HepG2 (cell line): Measurements from ENCODE around the gene IGSF21. TPM values are rescaled to one million over a fixed set of nuclear protein-coding genes. Genes with fewer than 3 reads are reported as not detected.

Experiments used
- MIER2 ChIP-seq: IDR thresholded peaks from 2 replicates; pipeline ENCODE4 v1.6.1; 2016; ENCODE audit warnings: missing biosample characterization, missing genetic modification reagents
- REXO4 ChIP-seq: sonication (generic); formaldehyde crosslinking; IDR thresholded peaks from 2 replicates; pipeline ENCODE4 v1.8.0; 2022; ENCODE audit warnings: missing genetic modification reagents, mild to moderate bottlenecking, borderline replicate concordance
- SNRNP70 ChIP-seq: fragments of 200-400 bp; formaldehyde crosslinking; IDR thresholded peaks from 2 replicates; pipeline ENCODE4 v1.6.1; 2017; ENCODE audit warnings: mild to moderate bottlenecking, low read depth, low read length, moderate library complexity
- TCF12 ChIP-seq, 2 experiments: fragments of 450-650 bp in 1 of 2; sonication (generic) in 1 of 2; formaldehyde crosslinking in 1 of 2; IDR thresholded peaks; 2 replicates each; pipeline versions ENCODE4 v1.6.1 to v1.8.0; 2017 to 2022; ENCODE audit warnings: antibody characterized with exemption in 1 of 2, mild to moderate bottlenecking in 1 of 2, missing genetic modification reagents in 1 of 2, moderate library complexity in 1 of 2
- ZNF556 ChIP-seq: sonication (generic); formaldehyde crosslinking; IDR thresholded peaks from 2 replicates; pipeline ENCODE4 v1.4.0; 2020; ENCODE audit warnings: mild to moderate bottlenecking, missing genetic modification reagents, borderline replicate concordance
- ZNF780A ChIP-seq: sonication (generic); formaldehyde crosslinking; IDR thresholded peaks from 2 replicates; pipeline ENCODE4 v1.8.0; 2022; ENCODE audit warnings: mild to moderate bottlenecking, missing genetic modification reagents, moderate library complexity
- polyA plus RNA-seq, 8 experiments: library from polyadenylated mRNA; depleted of rRNA in 3 of 8; stranded (reverse) in 7 of 8; unstranded in 1 of 8; fragments of >200 nt; fragmentation: Illumina TruSeq in 4 of 8; extraction: Trizol in 4 of 8; gene quantifications; 2 replicates each; pipeline versions ENCODE4 v1.2.1 to v1.2.3, GENCODE V29; 2011 to 2016; ENCODE audit warnings: low read depth in 4 of 8, missing spikeins in 1 of 8, mixed read lengths in 1 of 8; ENCODE audit not compliant: insufficient read depth in 1 of 8
- total RNA-seq, 5 experiments: library from RNA; depleted of rRNA; stranded (reverse); fragments of >200 nt; fragmentation: Illumina TruSeq; extraction: Trizol; gene quantifications; 2 replicates each; pipeline ENCODE4 v1.2.3, GENCODE V29; 2016; ENCODE audit warnings: low read depth in 1 of 5
- TF ChIP-seq, protein P1 (sequence below): sonication (generic); formaldehyde crosslinking; IDR thresholded peaks from 2 replicates; pipeline ENCODE4 v1.4.0; 2020; ENCODE audit warnings: missing genetic modification reagents
- TF ChIP-seq, protein P2 (sequence below), 2 experiments: IDR thresholded peaks; 2 replicates each; pipeline ENCODE4 v1.6.1; 2011 to 2012; ENCODE audit warnings: low read length in 2 of 2, borderline replicate concordance in 1 of 2, low read depth in 1 of 2, mild to moderate bottlenecking in 1 of 2, moderate library complexity in 1 of 2

The IGSF21 gene
- total and polyA plus RNA-seq, 2 of the 13 experiments (the other 11 are each of a cell fraction or from before 2014, with no cell fraction given): not detected

GRCh38 chr1:18062185-18062584 is 45.4 kb upstream of the IGSF21 start (continued):
- no peak for TF ChIP-seq SNRNP70
- no peak for TF ChIP-seq ZNF556 (CRISPR knock-in tag)
- TF ChIP-seq, protein P1, sequence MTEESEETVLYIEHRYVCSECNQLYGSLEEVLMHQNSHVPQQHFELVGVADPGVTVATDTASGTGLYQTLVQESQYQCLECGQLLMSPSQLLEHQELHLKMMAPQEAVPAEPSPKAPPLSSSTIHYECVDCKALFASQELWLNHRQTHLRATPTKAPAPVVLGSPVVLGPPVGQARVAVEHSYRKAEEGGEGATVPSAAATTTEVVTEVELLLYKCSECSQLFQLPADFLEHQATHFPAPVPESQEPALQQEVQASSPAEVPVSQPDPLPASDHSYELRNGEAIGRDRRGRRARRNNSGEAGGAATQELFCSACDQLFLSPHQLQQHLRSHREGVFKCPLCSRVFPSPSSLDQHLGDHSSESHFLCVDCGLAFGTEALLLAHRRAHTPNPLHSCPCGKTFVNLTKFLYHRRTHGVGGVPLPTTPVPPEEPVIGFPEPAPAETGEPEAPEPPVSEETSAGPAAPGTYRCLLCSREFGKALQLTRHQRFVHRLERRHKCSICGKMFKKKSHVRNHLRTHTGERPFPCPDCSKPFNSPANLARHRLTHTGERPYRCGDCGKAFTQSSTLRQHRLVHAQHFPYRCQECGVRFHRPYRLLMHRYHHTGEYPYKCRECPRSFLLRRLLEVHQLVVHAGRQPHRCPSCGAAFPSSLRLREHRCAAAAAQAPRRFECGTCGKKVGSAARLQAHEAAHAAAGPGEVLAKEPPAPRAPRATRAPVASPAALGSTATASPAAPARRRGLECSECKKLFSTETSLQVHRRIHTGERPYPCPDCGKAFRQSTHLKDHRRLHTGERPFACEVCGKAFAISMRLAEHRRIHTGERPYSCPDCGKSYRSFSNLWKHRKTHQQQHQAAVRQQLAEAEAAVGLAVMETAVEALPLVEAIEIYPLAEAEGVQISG (CRISPR knock-in tag): no peak
- TF ChIP-seq, protein P2, sequence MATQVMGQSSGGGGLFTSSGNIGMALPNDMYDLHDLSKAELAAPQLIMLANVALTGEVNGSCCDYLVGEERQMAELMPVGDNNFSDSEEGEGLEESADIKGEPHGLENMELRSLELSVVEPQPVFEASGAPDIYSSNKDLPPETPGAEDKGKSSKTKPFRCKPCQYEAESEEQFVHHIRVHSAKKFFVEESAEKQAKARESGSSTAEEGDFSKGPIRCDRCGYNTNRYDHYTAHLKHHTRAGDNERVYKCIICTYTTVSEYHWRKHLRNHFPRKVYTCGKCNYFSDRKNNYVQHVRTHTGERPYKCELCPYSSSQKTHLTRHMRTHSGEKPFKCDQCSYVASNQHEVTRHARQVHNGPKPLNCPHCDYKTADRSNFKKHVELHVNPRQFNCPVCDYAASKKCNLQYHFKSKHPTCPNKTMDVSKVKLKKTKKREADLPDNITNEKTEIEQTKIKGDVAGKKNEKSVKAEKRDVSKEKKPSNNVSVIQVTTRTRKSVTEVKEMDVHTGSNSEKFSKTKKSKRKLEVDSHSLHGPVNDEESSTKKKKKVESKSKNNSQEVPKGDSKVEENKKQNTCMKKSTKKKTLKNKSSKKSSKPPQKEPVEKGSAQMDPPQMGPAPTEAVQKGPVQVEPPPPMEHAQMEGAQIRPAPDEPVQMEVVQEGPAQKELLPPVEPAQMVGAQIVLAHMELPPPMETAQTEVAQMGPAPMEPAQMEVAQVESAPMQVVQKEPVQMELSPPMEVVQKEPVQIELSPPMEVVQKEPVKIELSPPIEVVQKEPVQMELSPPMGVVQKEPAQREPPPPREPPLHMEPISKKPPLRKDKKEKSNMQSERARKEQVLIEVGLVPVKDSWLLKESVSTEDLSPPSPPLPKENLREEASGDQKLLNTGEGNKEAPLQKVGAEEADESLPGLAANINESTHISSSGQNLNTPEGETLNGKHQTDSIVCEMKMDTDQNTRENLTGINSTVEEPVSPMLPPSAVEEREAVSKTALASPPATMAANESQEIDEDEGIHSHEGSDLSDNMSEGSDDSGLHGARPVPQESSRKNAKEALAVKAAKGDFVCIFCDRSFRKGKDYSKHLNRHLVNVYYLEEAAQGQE (IDR thresholded peaks at IDR 0.05; ENCODE audit: borderline replicate concordance in 1 of 2, low read depth in 1 of 2, low read length in 2 of 2): peak; percentile 54 to 90
- TF ChIP-seq TCF12 (IDR thresholded peaks at IDR 0.05): no peak
- TF ChIP-seq TCF12 (CRISPR knock-in tag; IDR thresholded peaks at IDR 0.05): no peak
- peak; percentile 79; the same call in 1 of the 2 replicates for TF ChIP-seq MIER2 (CRISPR knock-in tag)
- TF ChIP-seq REXO4 (CRISPR knock-in tag): no peak
- TF ChIP-seq ZNF780A (CRISPR knock-in tag): no peak
